Measurements from ENCODE around the gene KLHDC8A.

The KLHDC8A gene

DNA sequence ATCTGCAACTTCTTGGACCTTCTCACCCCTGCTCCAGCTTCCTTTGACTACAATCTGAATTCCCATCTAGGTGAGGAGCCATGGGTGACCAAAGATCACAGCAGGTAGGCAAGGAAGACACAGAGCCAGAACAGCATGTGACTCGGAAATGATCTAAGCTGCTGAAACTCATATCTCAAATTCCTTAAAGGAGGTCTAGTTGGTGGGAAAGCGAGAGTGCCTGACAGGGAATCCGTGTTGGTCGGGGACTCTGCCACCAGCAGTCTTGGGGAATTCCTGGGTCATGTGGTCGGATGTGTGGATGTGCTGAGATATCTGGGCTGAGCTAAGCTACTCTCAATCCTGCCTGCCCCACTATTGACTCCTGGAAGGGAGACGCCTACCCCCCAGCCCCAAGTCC is 31.9 kb downstream of the KLHDC8A start:
- Mint-ChIP-seq H3K4me1 (peaks cover 34% of the 10 kb centered on the region), H3K4me3 (no peak overlapping the region), H3K9me3 (no peaks in the 10 kb centered on the region), H3K27me3 (peaks cover 6% of the 10 kb centered on the region), H3K36me3 (ENCODE audit: low read depth) (no peaks in the 10 kb centered on the region), H3K27ac (peak overlapping the region; percentile 6)
- no peak for ATAC-seq
- DNase-seq: no peak

DNA sequence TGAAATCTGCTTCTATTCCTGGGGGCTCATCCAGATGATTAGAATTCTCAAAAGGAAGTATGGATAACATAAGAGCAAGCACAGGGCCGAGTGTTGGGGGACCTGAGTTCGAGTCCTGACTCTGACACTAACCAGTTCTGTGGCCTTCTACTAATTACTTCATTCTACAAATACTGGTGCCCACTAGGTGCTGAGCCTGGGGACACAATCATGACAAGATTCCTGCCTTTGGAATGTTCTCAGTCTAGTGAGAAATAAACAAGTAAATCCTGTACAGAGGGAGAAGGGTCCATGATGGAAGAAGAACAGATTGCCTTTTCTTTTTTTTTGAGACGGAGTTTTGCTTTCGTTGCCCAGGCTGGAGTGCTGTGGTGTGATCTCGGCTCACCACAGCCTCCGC is 32.9 kb downstream of the KLHDC8A start:
- peaks cover 2% of the 10 kb centered on the region for H3K27me3 Mint-ChIP-seq
- DNase-seq (no peak), ATAC-seq (no peak)
- H3K27ac Mint-ChIP-seq: no peak overlapping the region
- no peak overlapping the region for H3K4me3 Mint-ChIP-seq
- no peaks in the 10 kb centered on the region for H3K9me3 Mint-ChIP-seq
- peaks cover 43% of the 10 kb centered on the region for H3K4me1 Mint-ChIP-seq
- no peaks in the 10 kb centered on the region for H3K36me3 Mint-ChIP-seq (ENCODE audit: low read depth)

DNA sequence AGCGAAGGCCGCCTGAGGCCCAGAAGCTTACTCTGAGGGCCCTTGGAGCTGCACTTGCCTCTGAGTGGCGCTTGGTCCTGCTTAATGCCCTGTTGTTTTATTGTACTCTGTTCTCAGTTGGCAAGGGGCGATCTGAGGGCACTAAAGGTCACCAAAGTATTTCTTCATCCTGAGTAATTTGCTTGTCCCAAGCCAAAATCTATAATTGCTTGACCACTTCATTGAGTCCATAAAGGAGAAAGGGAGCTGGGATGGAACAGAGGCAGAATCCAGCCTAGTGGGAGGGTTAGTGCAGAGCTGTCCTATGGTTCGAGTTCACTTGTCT is 34.8 kb downstream of the KLHDC8A start:
- no peaks in the 10 kb centered on the region for H3K36me3 Mint-ChIP-seq (ENCODE audit: low read depth)
- H3K27me3 Mint-ChIP-seq: peaks cover 2% of the 10 kb centered on the region
- no peak overlapping the region for H3K4me3 Mint-ChIP-seq
- peaks cover 61% of the 10 kb centered on the region for H3K4me1 Mint-ChIP-seq
- no peaks in the 10 kb centered on the region for H3K9me3 Mint-ChIP-seq
- no peak for DNase-seq
- no peak for ATAC-seq
- H3K27ac Mint-ChIP-seq: no peak overlapping the region

DNA sequence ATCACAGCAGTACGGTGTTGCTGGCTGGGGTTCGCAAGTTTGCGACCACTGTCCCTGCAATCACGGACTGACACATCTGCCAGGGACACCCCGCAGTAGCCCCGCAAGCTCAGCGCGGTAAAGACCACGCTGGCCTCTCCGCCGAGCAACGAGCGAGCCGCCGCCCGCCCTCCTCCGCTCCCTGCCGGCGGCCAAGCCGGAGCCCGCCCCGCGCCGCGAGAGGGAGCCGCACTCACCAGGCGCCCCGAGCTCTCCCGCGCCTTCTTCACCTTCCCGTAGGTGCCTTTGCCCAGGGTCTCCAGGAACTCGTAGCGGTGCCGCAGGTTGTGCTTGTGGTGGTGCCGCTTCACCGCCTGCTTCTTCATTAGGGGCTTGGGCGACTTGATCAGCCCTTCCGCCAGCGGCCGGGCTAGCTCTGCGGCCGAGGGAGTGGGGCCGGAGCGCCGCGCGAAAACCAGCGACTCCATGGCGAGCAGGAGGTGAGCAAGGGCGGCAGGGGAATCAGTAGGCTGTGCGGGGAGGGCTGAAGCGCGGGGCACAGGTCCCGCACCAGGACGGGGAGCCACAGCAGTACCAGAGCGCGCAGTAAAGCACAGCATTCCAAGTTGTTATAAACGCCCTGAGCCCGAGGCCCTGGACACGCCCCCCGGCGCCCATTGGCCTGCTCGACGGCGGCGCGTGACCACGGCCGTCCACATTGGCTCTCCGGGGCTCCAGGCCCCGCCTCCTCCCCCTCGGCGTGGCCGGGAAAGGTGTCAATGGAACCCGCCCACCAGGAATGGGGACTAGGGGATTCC is 35.4 kb downstream of the KLHDC8A start, which contains the start of gene NUAK2:
Gene NUAK2, minus strand, starts transcription at position 584 of the 797 bp plus-strand sequence. Its CDS starts 117 bp downstream, at position 467.
- peaks cover 2% of the 10 kb centered on the region for H3K27me3 Mint-ChIP-seq
- peak within 1 kb of the TSS; percentile 73 for H3K27ac Mint-ChIP-seq
- H3K4me3 Mint-ChIP-seq: peak within 1 kb of the TSS; percentile 80
- no peaks in the 10 kb centered on the region for H3K36me3 Mint-ChIP-seq (ENCODE audit: low read depth)
- DNase-seq (peak; percentile 86), ATAC-seq (peak; percentile 76)
- H3K9me3 Mint-ChIP-seq: no peaks in the 10 kb centered on the region
- peaks cover 66% of the 10 kb centered on the region for H3K4me1 Mint-ChIP-seq

DNA sequence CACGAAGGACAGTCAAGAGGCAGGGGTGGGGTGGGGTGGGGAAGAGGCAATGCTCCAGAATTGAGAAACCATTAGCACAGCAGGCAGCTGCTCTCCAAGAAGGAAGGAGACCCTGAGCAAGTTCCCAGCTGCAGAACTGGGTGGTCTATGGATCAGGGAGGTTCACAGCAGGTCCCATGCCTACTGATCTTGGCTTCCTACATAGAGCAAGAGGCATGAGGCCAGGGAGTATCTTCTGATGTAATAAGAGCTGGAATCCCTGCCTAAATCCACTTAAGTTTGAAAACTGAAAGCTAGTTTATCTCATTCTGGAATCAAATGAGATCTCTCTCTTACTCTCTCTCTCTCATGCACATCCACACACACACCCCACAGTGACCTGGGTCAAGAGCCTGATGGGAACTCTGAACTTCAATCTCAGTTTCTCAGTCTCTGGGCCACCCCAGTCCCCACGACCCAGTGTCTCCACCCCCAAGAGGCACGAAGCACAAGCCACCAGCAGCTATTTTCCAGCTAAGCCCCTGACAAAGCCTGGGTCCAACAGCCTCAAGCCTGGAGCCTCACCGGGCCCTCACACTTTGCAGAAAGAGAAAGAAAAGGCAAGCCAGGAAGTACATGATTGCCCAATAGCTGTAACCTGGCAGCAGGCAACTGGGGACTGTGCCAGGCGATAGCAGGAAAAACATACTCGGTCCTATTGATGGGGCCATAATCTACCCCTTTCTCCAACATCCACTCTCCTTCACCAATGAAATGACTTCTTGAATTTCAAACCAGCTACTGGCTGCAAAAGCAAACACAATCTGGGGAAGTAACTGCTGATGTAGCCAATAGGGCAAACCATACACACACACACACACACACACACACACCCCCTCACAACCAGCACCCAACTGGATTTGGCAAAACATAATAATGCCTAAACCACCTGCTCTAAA is 37.4 kb downstream of the KLHDC8A start:
- peak; percentile 33 for DNase-seq
- peak; percentile 17 for ATAC-seq
- H3K36me3 Mint-ChIP-seq (ENCODE audit: low read depth): no peaks in the 10 kb centered on the region
- H3K9me3 Mint-ChIP-seq: no peaks in the 10 kb centered on the region
- H3K27ac Mint-ChIP-seq: peak overlapping the region; percentile 73
- H3K27me3 Mint-ChIP-seq: no peaks in the 10 kb centered on the region
- peaks cover 73% of the 10 kb centered on the region for H3K4me1 Mint-ChIP-seq
- H3K4me3 Mint-ChIP-seq: peak overlapping the region; percentile 80

DNA sequence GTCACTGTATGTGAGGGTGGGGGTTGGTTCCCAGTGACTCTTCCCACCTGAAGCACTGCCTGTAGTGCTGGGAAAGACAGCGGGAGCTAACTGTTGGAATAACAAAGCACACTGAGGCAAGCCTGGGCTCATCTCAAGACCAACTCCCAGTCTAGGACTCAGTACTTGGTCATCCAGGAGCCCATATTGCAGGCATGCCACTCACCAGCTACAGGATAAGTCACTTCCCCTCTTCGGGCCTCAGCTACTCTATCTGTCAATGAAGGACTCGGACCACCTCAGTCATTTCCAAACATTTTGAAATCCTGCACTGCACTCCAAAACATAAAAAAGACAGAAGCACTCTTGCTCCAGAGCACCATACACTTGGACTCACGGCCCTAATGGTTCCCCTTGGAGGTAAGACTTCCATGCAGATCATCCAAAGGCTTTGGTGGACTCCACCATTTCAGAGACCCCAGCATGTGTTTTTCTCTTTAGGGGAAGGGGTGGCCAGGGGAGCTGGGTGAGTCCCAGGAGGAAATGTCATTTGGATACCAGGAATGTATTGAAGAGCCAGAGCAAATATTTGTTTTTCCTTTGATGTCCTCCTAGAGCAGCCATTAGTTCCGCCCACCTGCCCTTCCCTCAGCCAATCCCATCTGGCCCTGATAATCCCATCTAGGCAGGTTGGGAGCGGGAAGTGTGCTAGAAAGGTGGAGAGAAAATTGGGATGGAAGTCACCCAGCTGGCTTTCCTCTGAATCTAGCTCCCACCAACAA is 38.3 kb downstream of the KLHDC8A start:
- ATAC-seq: no peak
- H3K9me3 Mint-ChIP-seq: no peaks in the 10 kb centered on the region
- H3K36me3 Mint-ChIP-seq (ENCODE audit: low read depth): no peaks in the 10 kb centered on the region
- H3K4me1 Mint-ChIP-seq: peaks cover 77% of the 10 kb centered on the region
- H3K27ac Mint-ChIP-seq: peak overlapping the region; percentile 65
- peak overlapping the region; percentile 53 for H3K4me3 Mint-ChIP-seq
- H3K27me3 Mint-ChIP-seq: no peaks in the 10 kb centered on the region
- no peak for DNase-seq

DNA sequence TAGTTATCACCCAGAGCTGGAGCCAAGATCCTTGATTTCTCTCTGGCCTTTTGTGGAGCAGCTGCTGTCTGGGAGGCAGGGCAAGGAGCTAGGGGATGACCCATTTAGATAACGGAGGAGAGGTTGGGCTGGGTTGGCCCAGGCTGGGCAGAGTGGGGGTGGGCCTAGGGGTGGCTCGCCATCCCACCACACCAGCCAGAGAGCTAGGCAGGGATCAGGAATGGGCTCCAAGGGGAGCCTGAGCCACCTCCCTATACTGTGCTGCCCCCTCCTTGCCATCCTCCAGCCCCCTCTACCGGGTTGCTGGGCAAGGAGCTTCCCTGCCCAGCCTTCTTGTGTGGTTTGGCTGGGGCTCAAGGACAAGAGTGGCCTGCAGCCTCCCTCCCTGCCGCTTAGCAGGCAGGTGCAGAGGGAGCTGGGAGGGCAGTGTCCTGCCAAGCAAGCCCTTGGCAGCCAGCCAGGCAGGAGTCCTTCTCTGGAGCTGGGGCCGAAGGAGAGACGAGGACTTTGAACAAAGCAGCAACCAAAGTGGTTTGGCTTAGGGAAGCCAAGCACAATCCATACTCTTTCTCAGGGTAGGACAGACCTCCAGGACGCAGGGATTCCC is 39.3 kb downstream of the KLHDC8A start:
- peak overlapping the region; percentile 88 for H3K27ac Mint-ChIP-seq
- peak overlapping the region; percentile 27 for H3K4me3 Mint-ChIP-seq
- peaks cover 86% of the 10 kb centered on the region for H3K4me1 Mint-ChIP-seq
- H3K27me3 Mint-ChIP-seq: no peaks in the 10 kb centered on the region
- ATAC-seq (no peak), DNase-seq (no peak)
- H3K36me3 Mint-ChIP-seq (ENCODE audit: low read depth): no peaks in the 10 kb centered on the region
- H3K9me3 Mint-ChIP-seq: no peaks in the 10 kb centered on the region

DNA sequence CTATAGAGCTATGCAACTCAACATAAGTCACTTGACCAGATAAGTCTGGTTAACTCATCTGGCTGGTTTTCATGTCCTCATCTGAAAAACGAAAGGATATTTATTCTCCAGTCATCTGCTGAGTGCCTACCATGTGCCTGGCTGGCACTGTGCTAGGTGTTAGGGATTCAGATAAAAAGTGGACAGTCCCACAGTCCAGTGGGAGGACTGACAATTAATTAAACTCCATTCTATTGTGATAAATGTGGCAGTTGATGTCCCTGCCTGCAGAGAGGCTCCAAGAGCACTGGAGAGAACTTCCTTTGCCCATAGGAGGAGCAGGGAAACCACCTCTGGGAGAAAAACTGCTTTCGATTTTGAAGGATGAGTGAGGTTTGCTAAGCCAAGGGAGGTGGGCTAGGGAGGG is 40.6 kb downstream of the KLHDC8A start:
- H3K27ac Mint-ChIP-seq: peak overlapping the region; percentile 88

DNA sequence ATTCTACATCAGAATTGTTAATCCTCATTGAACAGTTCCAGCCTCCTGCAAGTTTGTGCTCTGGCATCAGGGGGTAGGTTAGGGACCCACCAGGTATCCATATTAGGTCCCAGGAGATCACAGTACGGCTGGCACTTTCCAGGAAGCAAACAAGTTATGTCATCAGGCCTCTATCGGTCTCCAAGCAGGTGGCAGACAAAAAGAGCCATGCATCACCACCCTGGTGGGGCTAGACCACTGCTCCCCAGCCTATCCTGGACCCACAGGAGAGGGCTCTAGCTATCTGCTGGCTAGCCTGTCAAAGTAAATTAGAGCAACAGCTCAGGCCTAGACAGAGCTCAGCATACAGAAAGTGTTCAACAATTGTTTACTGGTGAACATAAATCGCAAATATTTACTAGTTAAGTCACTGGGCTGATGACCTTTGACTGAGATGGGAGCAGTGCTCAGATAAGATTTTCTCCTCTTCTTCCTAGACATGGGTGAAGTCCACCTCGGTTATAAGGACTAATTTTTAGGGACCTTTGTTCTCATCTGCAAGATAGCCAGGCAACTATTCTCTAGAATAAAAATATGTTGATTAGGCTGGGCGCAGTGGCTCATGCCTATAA is 41.6 kb downstream of the KLHDC8A start:
- Mint-ChIP-seq H3K27me3 (no peaks in the 10 kb centered on the region), H3K4me3 (peak overlapping the region; percentile 82), H3K27ac (peak overlapping the region; percentile 93), H3K4me1 (peaks cover 96% of the 10 kb centered on the region), H3K9me3 (no peaks in the 10 kb centered on the region), H3K36me3 (ENCODE audit: low read depth) (no peaks in the 10 kb centered on the region)
- no peak for DNase-seq
- ATAC-seq: no peak

More for the DNA sequence above, 40.6 kb downstream of the KLHDC8A start:
- H3K36me3 Mint-ChIP-seq (ENCODE audit: low read depth): no peaks in the 10 kb centered on the region
- no peaks in the 10 kb centered on the region for H3K9me3 Mint-ChIP-seq
- peaks cover 94% of the 10 kb centered on the region for H3K4me1 Mint-ChIP-seq
- no peak for DNase-seq
- H3K4me3 Mint-ChIP-seq: peak overlapping the region; percentile 70
- H3K27me3 Mint-ChIP-seq: no peaks in the 10 kb centered on the region
- no peak for ATAC-seq

DNA sequence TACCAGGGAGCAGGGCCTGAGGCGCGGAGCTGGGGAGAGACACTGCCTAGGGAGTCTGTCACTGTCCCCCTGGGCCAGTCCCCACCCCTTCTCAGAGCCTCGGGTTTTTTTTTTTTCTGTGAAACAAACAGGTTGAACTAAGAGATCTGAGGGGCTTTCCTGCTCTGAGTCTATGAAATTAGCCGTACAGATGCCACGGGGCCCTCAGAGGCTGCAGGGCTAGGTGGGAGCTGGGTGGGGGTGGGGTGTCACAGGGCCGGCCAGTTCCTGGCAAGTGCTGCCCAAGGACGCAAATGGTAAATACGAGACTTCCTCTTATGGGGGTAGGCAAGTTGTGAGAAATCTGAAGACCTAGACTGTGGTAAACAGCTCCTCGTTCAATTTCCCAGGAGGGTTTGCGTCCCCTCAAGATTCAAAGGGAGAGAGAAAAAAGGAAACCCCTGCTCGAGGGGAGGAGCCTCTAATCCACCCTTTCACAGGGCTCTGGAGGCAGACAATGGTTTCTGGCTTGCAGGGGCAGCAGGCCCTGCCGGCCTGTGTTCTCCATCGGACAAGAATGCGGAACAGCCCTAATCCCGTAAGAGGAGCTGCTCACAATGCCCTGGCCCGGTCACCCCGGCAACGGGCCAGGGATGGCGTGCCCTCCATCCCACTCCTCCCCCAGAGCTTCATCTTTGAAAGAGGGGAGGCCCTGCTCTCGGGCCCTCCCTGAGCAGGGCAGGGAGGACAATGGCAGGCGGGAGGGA is 43.0 kb downstream of the KLHDC8A start:
- H3K4me1 Mint-ChIP-seq: peaks cover 91% of the 10 kb centered on the region
- H3K4me3 Mint-ChIP-seq: peak overlapping the region; percentile 82
- no peaks in the 10 kb centered on the region for H3K9me3 Mint-ChIP-seq
- peak; percentile 83 for ATAC-seq
- no peaks in the 10 kb centered on the region for H3K36me3 Mint-ChIP-seq (ENCODE audit: low read depth)
- H3K27me3 Mint-ChIP-seq: no peaks in the 10 kb centered on the region
- H3K27ac Mint-ChIP-seq: peak overlapping the region; percentile 93
- DNase-seq: peak; percentile 63

DNA sequence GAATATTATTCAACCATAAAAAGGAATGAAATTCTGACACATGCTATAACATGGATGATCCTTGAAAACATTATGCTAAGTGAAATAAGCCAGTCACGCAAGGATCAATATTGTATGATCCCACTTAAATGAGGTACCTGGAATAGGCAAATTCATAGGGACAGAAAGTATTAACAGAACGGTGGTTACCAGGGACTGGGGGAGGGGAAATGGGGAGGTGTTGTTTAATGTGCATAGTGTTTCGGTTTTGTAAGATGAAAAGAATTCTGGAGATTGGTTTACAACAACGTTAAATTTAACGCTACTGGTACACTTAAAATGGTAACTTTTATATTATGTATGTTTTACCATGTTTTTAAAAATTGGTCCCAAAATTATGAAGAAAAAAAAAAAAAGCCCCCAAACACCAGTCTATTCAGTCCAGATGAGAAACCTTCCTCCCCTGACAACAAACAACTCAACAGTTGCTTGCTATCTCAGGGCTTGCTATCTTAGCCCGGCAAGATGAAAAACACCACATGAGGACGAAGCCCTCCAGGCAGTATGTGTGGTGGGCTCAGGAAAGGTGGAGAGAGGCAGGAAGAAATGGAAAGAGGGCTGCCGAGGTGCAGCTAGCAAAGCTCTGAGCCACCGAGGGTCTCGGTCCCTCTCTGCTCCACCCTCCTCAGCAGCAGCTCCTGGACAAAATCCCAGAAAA is 43.7 kb downstream of the KLHDC8A start:
- H3K27ac Mint-ChIP-seq: peak overlapping the region; percentile 93

DNA sequence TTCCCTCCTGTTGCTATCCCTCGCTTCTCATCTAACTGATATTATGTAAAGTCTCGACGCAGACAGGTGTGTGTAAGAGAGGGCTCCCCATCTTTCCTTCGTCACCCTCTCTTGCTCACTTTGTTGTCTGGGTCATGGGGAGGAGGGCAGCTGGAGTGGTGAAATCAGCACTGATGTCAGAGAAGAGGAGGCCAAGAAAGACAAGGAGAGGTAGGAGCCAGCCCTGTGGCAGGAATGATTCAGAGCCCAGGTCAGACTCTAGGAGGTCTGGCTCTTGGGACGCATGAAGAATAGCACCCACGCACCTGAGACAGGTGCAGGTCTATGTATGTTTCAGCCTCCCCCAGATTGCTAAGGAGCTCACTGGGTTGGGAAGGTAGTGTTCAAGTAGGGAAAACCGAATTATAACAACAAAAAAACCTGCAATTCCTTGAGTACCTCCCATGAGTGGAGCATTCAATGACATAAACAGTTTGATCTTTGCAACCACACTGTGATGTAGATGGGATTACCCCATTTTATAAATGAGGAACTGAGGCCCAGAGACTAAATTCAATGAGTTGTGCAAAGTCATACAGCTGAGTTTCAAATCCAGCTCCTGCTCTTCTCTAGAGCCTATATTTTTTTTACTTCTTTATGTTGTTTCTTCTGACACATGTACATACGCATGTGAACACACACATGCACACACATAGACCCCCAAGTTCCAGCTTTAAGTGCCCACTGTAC is 45.6 kb downstream of the KLHDC8A start:
- DNase-seq (no peak), ATAC-seq (no peak)
- Mint-ChIP-seq H3K27me3 (no peaks in the 10 kb centered on the region), H3K27ac (peak overlapping the region; percentile 5), H3K36me3 (ENCODE audit: low read depth) (no peaks in the 10 kb centered on the region), H3K9me3 (no peaks in the 10 kb centered on the region), H3K4me1 (peaks cover 70% of the 10 kb centered on the region), H3K4me3 (no peak overlapping the region)

More for the DNA sequence above, 43.7 kb downstream of the KLHDC8A start:
- H3K9me3 Mint-ChIP-seq: no peaks in the 10 kb centered on the region
- no peaks in the 10 kb centered on the region for H3K27me3 Mint-ChIP-seq
- H3K36me3 Mint-ChIP-seq (ENCODE audit: low read depth): no peaks in the 10 kb centered on the region
- H3K4me3 Mint-ChIP-seq: peak overlapping the region; percentile 82
- ATAC-seq (no peak), DNase-seq (no peak)
- peaks cover 85% of the 10 kb centered on the region for H3K4me1 Mint-ChIP-seq
